Medulla oblongata (tissue), 1 donor: ENCODE data around the gene TMEM238.

ENCODE experiments used
- DNase-seq: peaks from one replicate; pipeline ENCODE4 v3.0.0-alpha.2; 2015; ENCODE audit errors: extremely low spot score

The TMEM238 gene

DNA sequence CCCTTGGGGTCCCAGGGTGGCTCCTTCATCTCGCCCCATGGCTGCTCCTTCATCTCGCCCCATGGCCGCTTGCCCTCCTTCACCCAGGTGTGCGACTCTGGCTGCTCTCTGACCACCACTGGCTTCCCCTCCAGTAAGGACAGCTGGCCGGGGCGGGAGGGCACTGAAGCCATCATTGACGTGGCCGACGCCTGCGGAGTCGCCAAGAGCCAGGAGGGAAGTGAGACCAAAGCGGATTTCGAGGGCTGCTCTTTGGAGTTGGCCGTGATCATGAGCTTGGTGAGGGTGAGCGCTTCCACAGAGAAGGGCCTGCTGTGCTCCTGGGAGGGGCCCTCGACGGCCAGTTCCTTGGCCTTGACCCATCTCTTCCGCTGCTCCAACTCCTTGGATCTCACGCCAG is 25.6 kb downstream of the TMEM238 start:
- no peak for DNase-seq

DNA sequence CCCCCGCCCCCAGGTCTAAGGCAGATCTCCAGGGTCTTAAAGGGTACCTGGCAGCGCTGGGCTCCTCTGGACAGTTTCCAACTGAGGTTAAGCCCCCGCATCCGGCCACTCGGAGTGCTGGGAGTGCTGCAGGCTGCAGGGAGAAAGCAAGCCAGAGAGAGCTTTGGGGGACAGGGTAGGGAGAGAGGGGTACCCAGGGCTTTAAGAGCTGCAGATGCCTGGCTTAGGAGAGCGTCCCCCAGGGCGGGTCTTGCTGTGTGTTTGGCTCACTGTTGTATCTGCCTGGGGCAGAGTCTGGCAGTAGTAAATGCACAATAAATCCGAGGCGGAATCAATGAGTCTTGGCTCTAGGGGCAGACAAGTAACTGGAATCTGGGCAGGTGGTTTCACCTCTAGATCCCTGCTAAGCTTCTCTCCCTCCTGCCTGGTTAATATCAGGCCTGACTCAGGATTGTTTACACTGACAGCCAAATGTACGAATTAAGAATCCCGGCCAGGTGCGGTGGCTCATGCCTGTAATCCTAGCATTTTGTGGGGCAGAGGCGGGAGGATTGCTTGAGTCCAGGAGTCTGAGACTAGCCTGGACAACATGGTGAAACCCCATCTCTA is 28.8 kb downstream of the TMEM238 start:
- no peak for DNase-seq

DNA sequence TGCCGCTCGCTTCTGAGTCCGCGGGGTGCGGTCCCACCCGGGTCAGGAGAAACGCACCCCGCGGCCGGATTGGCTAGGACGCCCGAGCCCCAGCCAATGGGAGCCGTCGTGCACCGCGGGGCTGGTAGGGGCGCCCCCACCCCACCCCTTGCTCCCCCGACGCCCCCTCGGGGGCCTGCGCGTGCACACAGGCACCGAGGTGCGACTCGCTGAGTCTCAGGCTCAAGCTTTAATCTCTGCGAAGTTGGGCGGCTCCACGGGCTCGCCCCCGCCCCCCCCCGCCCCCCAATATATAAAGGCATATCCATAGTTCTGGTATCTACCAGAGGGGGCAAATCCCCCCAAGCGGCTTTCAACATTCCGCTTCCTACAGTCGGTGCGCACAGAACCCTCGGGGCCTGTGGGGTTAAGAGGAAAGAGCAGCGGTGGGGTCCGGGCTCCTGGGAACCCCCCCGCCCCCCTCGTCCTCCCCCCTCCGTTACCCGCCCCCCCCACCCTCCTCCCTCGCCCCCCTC is 29.3 kb downstream of the TMEM238 start, which contains the start of gene COX6B2:
Gene COX6B2, minus strand, starts transcription at position 22 of the 515 bp plus-strand sequence. CDS start 198 bp downstream, outside the sequence.
- DNase-seq = no peak

DNA sequence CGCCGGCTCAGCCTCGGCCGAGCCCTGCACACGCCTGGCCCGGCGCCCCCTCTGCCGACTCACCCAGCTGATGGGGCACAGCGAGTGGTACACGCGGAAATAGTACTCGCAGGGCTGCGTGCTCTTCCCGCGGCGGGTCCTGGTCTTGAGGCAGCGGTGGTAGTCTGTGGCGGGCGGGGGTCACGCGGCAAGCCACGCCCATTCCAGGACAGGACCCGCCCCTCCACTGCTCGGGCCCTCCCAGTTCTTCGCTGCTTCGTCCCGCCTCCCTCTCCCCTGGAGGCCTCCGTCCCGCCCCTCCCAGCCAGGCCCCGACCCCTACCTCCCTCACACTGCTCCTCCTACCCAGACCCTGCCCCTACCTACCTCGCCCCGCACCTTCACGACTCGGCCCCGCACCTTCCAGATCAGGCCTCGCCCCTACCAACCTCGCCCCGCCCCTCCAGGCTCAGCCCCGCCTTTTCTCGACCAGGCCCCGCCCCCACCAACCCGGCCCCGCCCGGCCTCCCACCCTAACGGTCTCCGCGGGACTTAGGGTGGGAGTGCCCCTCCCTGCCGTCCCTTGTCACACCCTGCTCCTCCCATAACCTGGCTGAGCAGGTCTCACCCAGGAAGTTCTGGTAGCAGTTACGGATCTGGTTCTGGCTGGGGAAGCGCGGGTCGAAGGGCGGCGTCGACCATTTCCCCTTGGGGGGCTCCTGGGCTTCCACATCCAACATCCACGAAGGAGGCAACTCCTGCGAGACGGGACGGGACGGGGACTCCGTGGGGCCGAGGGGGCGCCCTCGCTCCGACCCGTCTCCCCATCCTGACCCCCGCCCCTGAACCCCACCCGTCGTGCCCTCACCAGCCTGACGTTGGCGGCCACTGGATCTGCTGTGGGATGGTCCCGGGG is 30.0 kb downstream of the TMEM238 start:
- DNase-seq = peak; percentile 7

- no peak for DNase-seq
These were observed 30.7 kb downstream of the TMEM238 start for GRCh38 chr19:55353356-55353802.

DNA sequence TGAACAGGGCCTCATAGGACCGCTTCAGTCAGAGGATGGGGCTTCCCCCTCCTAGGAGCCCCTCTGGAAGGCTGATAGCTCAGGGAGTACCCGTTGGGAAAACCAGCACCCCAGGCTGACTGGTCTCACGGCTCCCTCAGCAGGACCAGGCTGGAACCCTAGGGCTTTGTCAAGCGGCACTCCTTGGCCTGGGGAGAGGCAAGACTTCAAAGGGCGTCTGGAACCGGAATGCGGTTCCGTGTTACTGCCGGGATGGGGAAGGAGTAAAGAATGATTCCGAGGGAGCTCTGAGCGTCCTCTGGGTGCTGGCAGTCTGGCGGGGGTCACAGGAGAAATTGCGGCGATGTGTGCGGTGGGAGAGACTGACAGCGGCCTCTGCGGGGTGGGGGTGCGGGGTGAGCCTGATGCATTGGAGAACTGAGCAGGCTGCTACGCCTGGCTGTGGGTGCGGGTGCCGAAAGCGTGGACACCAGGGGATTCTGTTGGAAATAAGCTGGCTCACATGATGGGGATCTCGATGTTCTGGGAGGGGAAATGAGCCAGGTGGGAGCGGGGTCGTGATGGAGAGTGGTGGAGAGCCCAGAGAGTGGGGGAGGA is 31.4 kb downstream of the TMEM238 start:
- DNase-seq = no peak

- DNase-seq = no peak
These were observed 32.1 kb downstream of the TMEM238 start for GRCh38 chr19:55352040-55352439.

DNA sequence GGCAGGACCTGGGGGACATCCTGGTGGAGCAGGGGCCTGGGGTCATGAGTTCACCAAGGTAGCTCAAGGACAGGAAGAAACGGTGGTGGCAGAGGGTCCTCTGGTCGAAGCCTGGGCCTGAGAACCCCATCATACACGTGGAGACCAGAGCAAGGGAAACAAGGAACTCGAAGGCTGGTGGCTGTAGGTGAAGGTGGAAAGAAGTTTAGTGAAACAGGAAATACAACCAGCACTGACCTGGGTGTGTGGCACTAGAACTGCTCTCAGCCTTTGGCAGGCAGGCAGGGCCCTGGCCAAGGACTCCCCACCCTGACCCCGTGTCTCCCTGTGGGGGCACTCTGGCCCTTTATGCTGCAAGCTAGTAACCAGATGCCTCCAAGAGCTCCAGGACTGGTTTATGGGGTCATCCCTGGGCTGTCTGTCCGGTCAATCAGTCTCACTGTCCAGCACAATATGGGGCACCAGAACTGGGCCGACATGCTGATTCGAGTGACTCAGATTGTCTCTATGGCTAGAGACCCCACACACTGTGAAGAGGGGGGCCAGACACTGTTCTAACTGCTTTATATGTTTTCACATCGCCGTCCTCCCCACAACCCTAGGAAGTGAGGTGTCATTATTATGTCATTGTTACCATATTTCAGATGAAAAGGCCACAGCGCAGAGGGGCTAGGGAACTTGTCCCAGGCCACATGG is 33.3 kb downstream of the TMEM238 start:
- DNase-seq = no peak

DNA sequence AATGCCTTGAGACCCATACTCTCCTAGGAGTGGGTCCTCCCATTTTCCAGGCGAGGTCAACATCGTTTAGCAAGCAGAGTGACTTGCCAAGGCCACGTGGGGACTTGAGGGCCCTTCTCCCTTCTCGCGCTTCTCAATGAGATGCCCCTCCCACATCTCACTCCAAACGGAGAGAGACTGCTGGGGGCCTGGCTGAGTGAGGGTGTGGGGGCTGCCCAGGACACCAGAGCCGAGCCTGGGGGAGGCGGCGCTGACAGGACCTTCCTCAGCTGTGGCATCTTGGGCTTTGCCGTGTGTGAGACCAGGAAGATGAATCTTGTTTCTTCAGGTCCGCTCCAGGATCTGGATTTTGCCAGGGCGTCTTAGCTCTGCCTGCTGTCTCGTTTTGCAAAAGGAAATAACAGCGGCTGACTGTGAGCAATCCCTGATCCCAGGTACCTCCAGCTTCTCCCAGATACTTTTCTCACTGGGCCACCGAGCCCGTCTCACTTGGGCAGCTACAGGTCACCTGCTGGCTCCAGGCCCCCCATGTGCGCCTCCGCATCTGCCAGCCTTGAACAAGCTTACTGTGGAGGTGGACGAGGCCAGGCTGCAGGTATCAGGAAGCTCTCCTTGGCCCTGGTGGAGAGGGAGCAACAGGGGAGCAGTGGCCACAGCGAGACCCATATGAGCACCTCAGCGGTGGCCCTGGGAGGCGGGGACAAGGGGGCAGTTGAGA is 35.6 kb downstream of the TMEM238 start:
- DNase-seq = no peak

GRCh38 chr19:55347442-55348009 is 36.6 kb downstream of the TMEM238 start:
- DNase-seq = no peak

GRCh38 chr19:55346725-55347441 is 37.2 kb downstream of the TMEM238 start:
- no peak for DNase-seq

GRCh38 chr19:55345818-55346724 is 38.0 kb downstream of the TMEM238 start:
- DNase-seq = no peak

- DNase-seq = no peak
These were observed 38.8 kb downstream of the TMEM238 start for GRCh38 chr19:55345101-55345817.

GRCh38 chr19:55344444-55344843 is 39.6 kb downstream of the TMEM238 start:
- DNase-seq = peak; percentile 54

GRCh38 chr19:55341595-55342531 is 42.2 kb downstream of the TMEM238 start:
- no peak for DNase-seq

GRCh38 chr19:55341171-55341588 is 42.9 kb downstream of the TMEM238 start:
- DNase-seq = peak; percentile 63

- DNase-seq = no peak
These were observed 43.3 kb downstream of the TMEM238 start for GRCh38 chr19:55340784-55341147.
